CD14-positive monocyte (primary cell): ENCODE data around the gene BCOR. TPM values are rescaled to one million over a fixed set of nuclear protein-coding genes. Genes with fewer than 3 reads are reported as not detected.
A peak's percentile ranks its signal among the peaks of the same experiment; 100 is the strongest.

Source experiments
- DNase-seq, 3 donors: peaks; one replicate each; pipeline ENCODE4 v3.0.0-alpha.2; 2011 to 2022
- H2AFZ ChIP-seq: 2 replicates; pipeline ENCODE4 v1.6.0; 2012; ENCODE audit warnings: mild to moderate bottlenecking, low read depth, low read length, inconsistent platforms; ENCODE audit not compliant: insufficient read depth, poor library complexity, severe bottlenecking
- H3K27ac ChIP-seq, 2 donors: 1 replicate in 1 of 2; 2 replicates in 1 of 2; pipeline ENCODE4 v1.5.1; 2012 to 2013; ENCODE audit warnings: low read length in 2 of 2, control low read depth in 1 of 2, inconsistent platforms in 1 of 2, low read depth in 1 of 2, mild to moderate bottlenecking in 1 of 2
- H3K27me3 ChIP-seq, 2 donors: one replicate each; pipeline versions ENCODE4 v1.6.0 to v1.6.1; 2011 to 2013; ENCODE audit warnings: low read length in 2 of 2; ENCODE audit not compliant: control insufficient read depth in 2 of 2, insufficient read depth in 2 of 2
- H3K36me3 ChIP-seq, 2 donors: replicated peaks in 1 of 2; 1 replicate in 1 of 2; 2 replicates in 1 of 2; pipeline versions ENCODE4 v1.5.1 to v1.6.1; 2012 to 2013; ENCODE audit warnings: low read length in 2 of 2, control low read depth in 1 of 2, inconsistent platforms in 1 of 2, mild to moderate bottlenecking in 1 of 2; ENCODE audit not compliant: insufficient read depth in 2 of 2, control insufficient read depth in 1 of 2
- H3K4me1 ChIP-seq, 2 donors: 1 replicate in 1 of 2; 2 replicates in 1 of 2; pipeline versions ENCODE4 v1.5.1 to v1.6.1; 2012 to 2013; ENCODE audit warnings: low read length in 2 of 2, control low read depth in 1 of 2, inconsistent platforms in 1 of 2, mild to moderate bottlenecking in 1 of 2, moderate library complexity in 1 of 2; ENCODE audit not compliant: insufficient read depth in 2 of 2, control insufficient read depth in 1 of 2
- H3K4me2 ChIP-seq: replicated peaks from 2 replicates; pipeline ENCODE3; 2012; ENCODE audit warnings: low read length, moderate library complexity, mild to moderate bottlenecking; ENCODE audit not compliant: poor library complexity, severe bottlenecking; ENCODE audit errors: extremely low read depth
- H3K4me3 ChIP-seq, 3 experiments: fragments of 200-600 bp in 1 of 3; sonication (generic) in 1 of 3; replicated peaks in 1 of 3; 1 replicate in 2 of 3; 2 replicates in 1 of 3; pipeline ENCODE4 v1.5.1; 2011 to 2013; ENCODE audit warnings: low read length in 3 of 3, mild to moderate bottlenecking in 3 of 3, control low read depth in 2 of 3, low read depth in 2 of 3, inconsistent platforms in 1 of 3, moderate library complexity in 1 of 3
- H3K79me2 ChIP-seq: 2 replicates; pipeline ENCODE4 v1.6.0; 2012; ENCODE audit warnings: mild to moderate bottlenecking, control low read depth, inconsistent platforms, low read length, moderate library complexity; ENCODE audit not compliant: insufficient read depth
- H3K9ac ChIP-seq: 2 replicates; pipeline ENCODE4 v1.6.0; 2017; ENCODE audit warnings: low read length, mild to moderate bottlenecking; ENCODE audit not compliant: insufficient read depth, poor library complexity, severe bottlenecking
- H3K9me3 ChIP-seq, 2 donors: replicated peaks in 1 of 2; 1 replicate in 1 of 2; 2 replicates in 1 of 2; pipeline versions ENCODE4 v1.5.1 to v1.6.1; 2012 to 2013; ENCODE audit warnings: low read length in 2 of 2, control low read depth in 1 of 2; ENCODE audit not compliant: control insufficient read depth in 1 of 2, insufficient read depth in 1 of 2
- H4K20me1 ChIP-seq: 2 replicates; pipeline ENCODE4 v1.6.0; 2012; ENCODE audit warnings: mild to moderate bottlenecking, low read length, control low read depth, moderate library complexity; ENCODE audit not compliant: insufficient read depth
- H3K27ac Mint-ChIP-seq, 7 donors: one replicate each; pipeline ENCODE4 v1.8.0; 2020; ENCODE audit warnings: mild to moderate bottlenecking in 7 of 7, mixed read lengths in 7 of 7, moderate library complexity in 6 of 7, inconsistent platforms in 2 of 7
- H3K27me3 Mint-ChIP-seq, 3 donors: one replicate each; pipeline ENCODE4 v1.8.0; 2021 to 2022; ENCODE audit warnings: low read depth in 3 of 3, mild to moderate bottlenecking in 3 of 3, mixed read lengths in 3 of 3, moderate library complexity in 3 of 3, inconsistent platforms in 1 of 3
- H3K36me3 Mint-ChIP-seq, 2 donors: one replicate each; pipeline ENCODE4 v1.8.0; 2020; ENCODE audit warnings: mixed read lengths in 2 of 2, inconsistent platforms in 1 of 2, mild to moderate bottlenecking in 1 of 2
- H3K4me1 Mint-ChIP-seq: one replicate; pipeline ENCODE4 v1.8.0; 2020; ENCODE audit warnings: mild to moderate bottlenecking, mixed read lengths
- H3K4me3 Mint-ChIP-seq, 2 donors: one replicate each; pipeline ENCODE4 v1.8.0; 2020; ENCODE audit warnings: mild to moderate bottlenecking in 2 of 2, mixed read lengths in 2 of 2, moderate library complexity in 1 of 2
- H3K9me3 Mint-ChIP-seq, 7 donors: one replicate each; pipeline ENCODE4 v1.8.0; 2020 to 2022; ENCODE audit warnings: mixed read lengths in 7 of 7, mild to moderate bottlenecking in 6 of 7, moderate library complexity in 6 of 7, inconsistent platforms in 2 of 7
- CTCF ChIP-seq: fragments of 200-600 bp; IDR thresholded peaks from one replicate; pipeline ENCODE4 v1.8.0; 2022; ENCODE audit warnings: antibody characterized with exemption, mild to moderate bottlenecking
- WGBS: methylation state at CpG from one replicate; pipeline ENCODE4 v1.1.5; 2013; ENCODE audit warnings: missing lambda C conversion rate; ENCODE audit not compliant: insufficient coverage; 5-methylcytosine and 5-hydroxymethylcytosine counted together
- intact Hi-C, 2 donors: fragments of 100-400 bp; cut with micrococcal nuclease; formaldehyde crosslinking; loops; one replicate each; pipeline versions ENCODE4 v1.15.0 to v1.15.1; 2023
- polyA plus RNA-seq, 3 donors: library from polyadenylated mRNA; depleted of rRNA in 1 of 3; unstranded in 2 of 3; stranded (reverse) in 1 of 3; fragments of 300-500 nt in 2 of 3; fragments of >200 nt in 1 of 3; fragmentation: Illumina TruSeq in 2 of 3; gene quantifications; 1 replicate in 2 of 3; 2 replicates in 1 of 3; pipeline ENCODE4 v1.2.3, GENCODE V29; 2012 to 2021

BCOR gene
- polyA plus RNA-seq, 3 donors, result 1.1 to 8.2 (median 2.6) TPM

- no peak overlapping the region for H3K4me3 ChIP-seq
- no peak overlapping the region for H3K9ac ChIP-seq
- no peak overlapping the region for H3K4me2 ChIP-seq
- H3K4me1 ChIP-seq, result peaks cover 22 to 24% of the 10 kb centered on the region in 2 donors
- peaks cover 29% of the 10 kb centered on the region for H3K4me1 Mint-ChIP-seq
- H4K20me1 ChIP-seq, result peaks cover 99% of the 10 kb centered on the region
- peaks cover 0 to 12% (median 0%) of the 10 kb centered on the region in 7 donors for H3K9me3 Mint-ChIP-seq
- H3K27ac ChIP-seq, result no peak overlapping the region
- no peak for TF ChIP-seq CTCF
- peak overlapping the region in 1 of 7 donors; percentile 69 for H3K27ac Mint-ChIP-seq
- peaks cover 84% of the 10 kb centered on the region for H3K79me2 ChIP-seq
- H3K36me3 ChIP-seq, result peaks cover 0 to 12% of the 10 kb centered on the region in 2 donors
- peaks cover 13% of the 10 kb centered on the region in 2 donors for H3K36me3 Mint-ChIP-seq
- peaks cover 5 to 50% (median 16%) of the 10 kb centered on the region in 3 donors for H3K27me3 Mint-ChIP-seq
- no peak overlapping the region for H2AFZ ChIP-seq
- intact Hi-C loops, result loop anchor here in 1 of 2 donors (10.0 kb wide), 1 partner anchor 67 kb away; no protein-coding TSS in a partner anchor
- peaks cover 0 to 7% of the 10 kb centered on the region in 2 donors for H3K27me3 ChIP-seq
- no peak for DNase-seq
- WGBS, result 75% methylated on average over 1 of the region's 4 CpGs
- H3K4me3 Mint-ChIP-seq, result no peak overlapping the region
- no peaks in the 10 kb centered on the region for H3K9me3 ChIP-seq
These were observed 16.1 kb downstream of the BCOR start for GRCh38 chrX:40081679-40082068.

GRCh38 chrX:40080894-40081678 is 16.7 kb downstream of the BCOR start:
- no CpG with 5 or more reads among the region's 16 CpGs for WGBS
- H3K4me3 Mint-ChIP-seq, result no peak overlapping the region
- Histone ChIP-seq H4K20me1 (peaks cover 99% of the 10 kb centered on the region), H3K27ac (no peak overlapping the region), H3K79me2 (peaks cover 78% of the 10 kb centered on the region), H2AFZ (no peak overlapping the region), H3K4me2 (no peak overlapping the region), H3K4me3 (no peak overlapping the region), H3K9ac (no peak overlapping the region), H3K9me3 (no peaks in the 10 kb centered on the region), H3K36me3 (peaks cover 3 to 18% of the 10 kb centered on the region in 2 donors), H3K4me1 (peaks cover 22 to 24% of the 10 kb centered on the region in 2 donors), H3K27me3 (peaks cover 0 to 7% of the 10 kb centered on the region in 2 donors)
- TF ChIP-seq CTCF, result no peak
- intact Hi-C loops, result loop anchor here in 1 of 2 donors (10.0 kb wide), 1 partner anchor 66 kb away; no protein-coding TSS in a partner anchor
- DNase-seq, result no peak
- peaks cover 0 to 9% (median 0%) of the 10 kb centered on the region in 7 donors for H3K9me3 Mint-ChIP-seq
- H3K27me3 Mint-ChIP-seq, result peaks cover 3 to 46% (median 14%) of the 10 kb centered on the region in 3 donors
- H3K27ac Mint-ChIP-seq, result peak overlapping the region in 1 of 7 donors; percentile 69
- peaks cover 13 to 16% of the 10 kb centered on the region in 2 donors for H3K36me3 Mint-ChIP-seq
- H3K4me1 Mint-ChIP-seq, result peaks cover 24% of the 10 kb centered on the region
